Right lobe of liver (tissue), 4 donors: ENCODE results near the gene SHISAL2A.

Source experiments
- CTCF ChIP-seq, 4 donors: fragments of 200-600 bp in 3 of 4; fragments of 450-650 bp in 1 of 4; IDR thresholded peaks; one replicate each; pipeline versions ENCODE4 v1.5.1 to v1.8.0; 2016 to 2022; ENCODE audit warnings: antibody characterized with exemption in 4 of 4, mild to moderate bottlenecking in 2 of 4
- POLR2A ChIP-seq: fragments of 450-650 bp; IDR thresholded peaks from one replicate; pipeline ENCODE4 v1.6.1; 2017; ENCODE audit warnings: antibody characterized with exemption, mild to moderate bottlenecking
- donor health status: DM: no; HTN: no; CAD: no.
- donor health status: DM: no; HTN: no; CAD: no.
- donor health status: DM: no; HTN: yes; CAD: no.

GRCh38 chr1:52629325-52629643 lies 3.7 kb upstream of the SHISAL2A start:
- no peak for TF ChIP-seq CTCF (IDR thresholded peaks at IDR 0.05)
- no peak for TF ChIP-seq POLR2A
